Measurements from ENCODE around the gene ESRRB. TPM values are rescaled to one million over a fixed set of nuclear protein-coding genes. Genes with fewer than 3 reads are reported as not detected.
A peak's percentile ranks its signal among the peaks of the same experiment; 100 is the strongest.

The ESRRB gene
- total RNA-seq, 1 donor from 2014 or later, result 0.15 TPM

- peaks cover 10% of the 10 kb centered on the region for H3K27me3 Mint-ChIP-seq (ENCODE audit: low read depth)
- no peak for TF ChIP-seq CTCF (IDR thresholded peaks at IDR 0.05)
- H3K4me1 Mint-ChIP-seq (ENCODE audit: low read depth), result peaks cover 18% of the 10 kb centered on the region
- no peak overlapping the region for H3K27ac Mint-ChIP-seq (ENCODE audit: unreplicated experiment)
- no peak overlapping the region for H3K4me3 Mint-ChIP-seq (ENCODE audit: unreplicated experiment)
- H3K9me3 Mint-ChIP-seq (ENCODE audit: low read depth), result no peaks in the 10 kb centered on the region
- H3K36me3 Mint-ChIP-seq (ENCODE audit: low read depth), result no peaks in the 10 kb centered on the region
- no peak for DNase-seq (ENCODE audit: low spot score)
Observed at GRCh38 chr14:76348898-76349297, 27.0 kb upstream of the ESRRB start.

GRCh38 chr14:76349993-76350392 is 25.9 kb upstream of the ESRRB start:
- Mint-ChIP-seq H3K9me3 (ENCODE audit: low read depth) (no peaks in the 10 kb centered on the region), H3K27ac (ENCODE audit: unreplicated experiment) (no peak overlapping the region), H3K4me1 (ENCODE audit: low read depth) (peaks cover 18% of the 10 kb centered on the region), H3K36me3 (ENCODE audit: low read depth) (no peaks in the 10 kb centered on the region), H3K27me3 (ENCODE audit: low read depth) (peaks cover 13% of the 10 kb centered on the region), H3K4me3 (ENCODE audit: unreplicated experiment) (no peak overlapping the region)
- no peak for TF ChIP-seq CTCF (IDR thresholded peaks at IDR 0.05)
- no peak for DNase-seq (ENCODE audit: low spot score)

GRCh38 chr14:76350671-76351070 is 25.3 kb upstream of the ESRRB start:
- Mint-ChIP-seq H3K9me3 (ENCODE audit: low read depth) (no peaks in the 10 kb centered on the region), H3K4me1 (ENCODE audit: low read depth) (peaks cover 18% of the 10 kb centered on the region), H3K27ac (ENCODE audit: unreplicated experiment) (no peak overlapping the region), H3K27me3 (ENCODE audit: low read depth) (peaks cover 16% of the 10 kb centered on the region), H3K4me3 (ENCODE audit: unreplicated experiment) (no peak overlapping the region), H3K36me3 (ENCODE audit: low read depth) (no peaks in the 10 kb centered on the region)
- TF ChIP-seq CTCF (IDR thresholded peaks at IDR 0.05), result no peak
- DNase-seq (ENCODE audit: low spot score), result no peak

- H3K4me1 Mint-ChIP-seq (ENCODE audit: low read depth), result peaks cover 18% of the 10 kb centered on the region
- no peak for TF ChIP-seq CTCF (IDR thresholded peaks at IDR 0.05)
- no peak overlapping the region for H3K4me3 Mint-ChIP-seq (ENCODE audit: unreplicated experiment)
- no peak overlapping the region for H3K27ac Mint-ChIP-seq (ENCODE audit: unreplicated experiment)
- H3K9me3 Mint-ChIP-seq (ENCODE audit: low read depth), result no peaks in the 10 kb centered on the region
- no peaks in the 10 kb centered on the region for H3K36me3 Mint-ChIP-seq (ENCODE audit: low read depth)
- DNase-seq (ENCODE audit: low spot score), result no peak
- H3K27me3 Mint-ChIP-seq (ENCODE audit: low read depth), result peaks cover 28% of the 10 kb centered on the region
Observed at GRCh38 chr14:76351941-76352340, 24.0 kb upstream of the ESRRB start.

- Mint-ChIP-seq H3K27ac (ENCODE audit: unreplicated experiment) (no peak overlapping the region), H3K4me3 (ENCODE audit: unreplicated experiment) (peak overlapping the region; percentile 72), H3K27me3 (ENCODE audit: low read depth) (peaks cover 33% of the 10 kb centered on the region), H3K36me3 (ENCODE audit: low read depth) (no peaks in the 10 kb centered on the region), H3K9me3 (ENCODE audit: low read depth) (no peaks in the 10 kb centered on the region), H3K4me1 (ENCODE audit: low read depth) (peaks cover 18% of the 10 kb centered on the region)
- TF ChIP-seq CTCF (IDR thresholded peaks at IDR 0.05), result peak; percentile 99
- DNase-seq (ENCODE audit: low spot score), result no peak
Observed at GRCh38 chr14:76352639-76353281, 23.2 kb upstream of the ESRRB start.

Measured in chondrocyte (in vitro differentiated cells).